ENCODE data around the gene INPP5A.

GRCh38 chr10:132814469-132814856 is 276.9 kb downstream of the INPP5A start:
- TF ChIP-seq, protein P1, sequence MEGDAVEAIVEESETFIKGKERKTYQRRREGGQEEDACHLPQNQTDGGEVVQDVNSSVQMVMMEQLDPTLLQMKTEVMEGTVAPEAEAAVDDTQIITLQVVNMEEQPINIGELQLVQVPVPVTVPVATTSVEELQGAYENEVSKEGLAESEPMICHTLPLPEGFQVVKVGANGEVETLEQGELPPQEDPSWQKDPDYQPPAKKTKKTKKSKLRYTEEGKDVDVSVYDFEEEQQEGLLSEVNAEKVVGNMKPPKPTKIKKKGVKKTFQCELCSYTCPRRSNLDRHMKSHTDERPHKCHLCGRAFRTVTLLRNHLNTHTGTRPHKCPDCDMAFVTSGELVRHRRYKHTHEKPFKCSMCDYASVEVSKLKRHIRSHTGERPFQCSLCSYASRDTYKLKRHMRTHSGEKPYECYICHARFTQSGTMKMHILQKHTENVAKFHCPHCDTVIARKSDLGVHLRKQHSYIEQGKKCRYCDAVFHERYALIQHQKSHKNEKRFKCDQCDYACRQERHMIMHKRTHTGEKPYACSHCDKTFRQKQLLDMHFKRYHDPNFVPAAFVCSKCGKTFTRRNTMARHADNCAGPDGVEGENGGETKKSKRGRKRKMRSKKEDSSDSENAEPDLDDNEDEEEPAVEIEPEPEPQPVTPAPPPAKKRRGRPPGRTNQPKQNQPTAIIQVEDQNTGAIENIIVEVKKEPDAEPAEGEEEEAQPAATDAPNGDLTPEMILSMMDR (IDR thresholded peaks at IDR 0.05): no peak
- no peak for TF ChIP-seq POLR2A (IDR thresholded peaks at IDR 0.05)
